Osteoblast (primary cell): ENCODE measurements around the gene CLPX. TPM values are rescaled to one million over a fixed set of nuclear protein-coding genes. Genes with fewer than 3 reads are reported as not detected.

Experiments
- DNase-seq: peaks from one replicate; pipeline ENCODE4 v3.0.0; 2011; ENCODE audit warnings: low spot score, mixed read lengths; ENCODE audit not compliant: insufficient read length; ENCODE audit errors: missing footprints
- H2AFZ ChIP-seq: 2 replicates; pipeline ENCODE4 v1.6.0; 2011; ENCODE audit warnings: mild to moderate bottlenecking, low read length
- H3K27ac ChIP-seq: 2 replicates; pipeline ENCODE4 v1.5.1; 2011; ENCODE audit warnings: mild to moderate bottlenecking, low read depth, low read length, moderate library complexity
- H3K27me3 ChIP-seq: 2 replicates; pipeline ENCODE4 v1.6.0; 2012; ENCODE audit warnings: mild to moderate bottlenecking, control low read depth, inconsistent platforms, low read length, moderate library complexity; ENCODE audit not compliant: insufficient read depth
- H3K36me3 ChIP-seq: 2 replicates; pipeline ENCODE4 v1.5.1; 2011; ENCODE audit warnings: mild to moderate bottlenecking, low read length, control low read depth, moderate library complexity; ENCODE audit not compliant: insufficient read depth
- H3K4me1 ChIP-seq: 2 replicates; pipeline ENCODE4 v1.5.1; 2011; ENCODE audit warnings: mild to moderate bottlenecking, low read length, control low read depth, moderate library complexity; ENCODE audit not compliant: insufficient read depth
- H3K4me2 ChIP-seq: 2 replicates; pipeline ENCODE4 v1.6.0; 2011; ENCODE audit warnings: mild to moderate bottlenecking, low read length; ENCODE audit not compliant: insufficient read depth
- H3K4me3 ChIP-seq: fragments of 200-600 bp; sonication (generic); 3 replicates; pipeline ENCODE4 v1.5.1; 2012; ENCODE audit warnings: mild to moderate bottlenecking, low read length, inconsistent platforms; ENCODE audit not compliant: insufficient read depth
- H3K79me2 ChIP-seq: 2 replicates; pipeline ENCODE4 v1.6.0; 2012; ENCODE audit warnings: mild to moderate bottlenecking, low read length, control low read depth, inconsistent platforms; ENCODE audit not compliant: insufficient read depth
- H3K9me3 ChIP-seq: 2 replicates; pipeline ENCODE4 v1.5.1; 2011; ENCODE audit warnings: low read depth, low read length, control low read depth
- H4K20me1 ChIP-seq: 2 replicates; pipeline ENCODE4 v1.6.0; 2012; ENCODE audit warnings: mild to moderate bottlenecking, low read length, control low read depth; ENCODE audit not compliant: insufficient read depth
- total RNA-seq: library from RNA; depleted of rRNA; stranded (reverse); fragments of >200 nt; gene quantifications from 2 replicates; pipeline ENCODE4 v1.2.3, GENCODE V29; 2012
- TF ChIP-seq, protein P1 (sequence below): IDR thresholded peaks from 2 replicates; pipeline ENCODE4 v1.5.1; 2011; ENCODE audit warnings: mild to moderate bottlenecking, low read depth, low read length, moderate library complexity; ENCODE audit errors: extremely low read depth

The CLPX gene
- total RNA-seq, 1 donor = 46.7 TPM

DNA sequence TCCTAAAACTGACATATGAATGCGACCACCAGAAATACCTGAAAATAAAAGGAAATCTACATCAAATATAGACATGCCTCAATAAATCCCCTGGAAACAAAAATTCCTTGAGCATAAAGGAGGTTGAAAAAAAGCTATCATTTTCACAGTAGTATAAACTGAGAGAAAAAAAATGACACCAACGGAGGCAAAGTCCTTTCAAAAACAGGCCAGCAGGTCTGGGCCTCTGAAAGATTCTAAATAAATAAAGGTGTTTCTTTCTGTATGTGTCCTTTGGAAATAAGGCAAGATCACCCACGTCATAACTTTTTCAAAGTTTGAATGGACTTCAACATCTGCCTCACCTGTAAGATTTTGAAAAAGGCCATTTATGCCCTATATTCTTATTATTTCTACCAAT lies 5.0 kb downstream of the CLPX start:
- H3K79me2 ChIP-seq = peaks cover 80% of the 10 kb centered on the region
- H3K4me2 ChIP-seq = no peak overlapping the region
- TF ChIP-seq, protein P1, sequence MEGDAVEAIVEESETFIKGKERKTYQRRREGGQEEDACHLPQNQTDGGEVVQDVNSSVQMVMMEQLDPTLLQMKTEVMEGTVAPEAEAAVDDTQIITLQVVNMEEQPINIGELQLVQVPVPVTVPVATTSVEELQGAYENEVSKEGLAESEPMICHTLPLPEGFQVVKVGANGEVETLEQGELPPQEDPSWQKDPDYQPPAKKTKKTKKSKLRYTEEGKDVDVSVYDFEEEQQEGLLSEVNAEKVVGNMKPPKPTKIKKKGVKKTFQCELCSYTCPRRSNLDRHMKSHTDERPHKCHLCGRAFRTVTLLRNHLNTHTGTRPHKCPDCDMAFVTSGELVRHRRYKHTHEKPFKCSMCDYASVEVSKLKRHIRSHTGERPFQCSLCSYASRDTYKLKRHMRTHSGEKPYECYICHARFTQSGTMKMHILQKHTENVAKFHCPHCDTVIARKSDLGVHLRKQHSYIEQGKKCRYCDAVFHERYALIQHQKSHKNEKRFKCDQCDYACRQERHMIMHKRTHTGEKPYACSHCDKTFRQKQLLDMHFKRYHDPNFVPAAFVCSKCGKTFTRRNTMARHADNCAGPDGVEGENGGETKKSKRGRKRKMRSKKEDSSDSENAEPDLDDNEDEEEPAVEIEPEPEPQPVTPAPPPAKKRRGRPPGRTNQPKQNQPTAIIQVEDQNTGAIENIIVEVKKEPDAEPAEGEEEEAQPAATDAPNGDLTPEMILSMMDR = no peak
- no peak overlapping the region for H3K4me3 ChIP-seq
- peaks cover 42% of the 10 kb centered on the region for H3K36me3 ChIP-seq
- no peaks in the 10 kb centered on the region for H3K27me3 ChIP-seq
- H3K4me1 ChIP-seq = peaks cover 3% of the 10 kb centered on the region
- no peak overlapping the region for H2AFZ ChIP-seq
- no peak for DNase-seq
- peaks cover 34% of the 10 kb centered on the region for H4K20me1 ChIP-seq
- no peak overlapping the region for H3K27ac ChIP-seq
- H3K9me3 ChIP-seq = no peaks in the 10 kb centered on the region

DNA sequence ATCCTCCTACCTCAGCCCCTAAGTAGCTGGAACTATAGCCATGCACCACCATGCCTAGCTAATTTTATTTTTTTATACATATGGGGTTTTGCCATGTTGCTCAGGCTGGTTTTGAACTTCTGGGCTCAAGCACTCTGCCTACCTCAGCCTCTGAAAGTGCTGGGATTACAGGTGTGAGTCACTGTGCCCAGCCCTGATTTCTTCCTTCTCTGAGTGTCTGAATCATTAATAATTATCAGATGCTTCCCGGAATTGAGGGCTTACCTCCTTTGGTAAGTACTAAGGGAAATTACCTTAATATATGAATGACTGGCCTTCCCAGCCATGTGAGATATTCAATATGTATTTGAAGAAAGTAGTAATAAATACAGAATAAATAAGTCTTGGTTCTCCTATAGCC lies 7.2 kb downstream of the CLPX start:
- TF ChIP-seq, protein P1 = no peak
- Histone ChIP-seq H3K4me2 (no peak overlapping the region), H3K9me3 (no peaks in the 10 kb centered on the region), H3K4me1 (peaks cover 3% of the 10 kb centered on the region), H3K36me3 (peaks cover 42% of the 10 kb centered on the region), H4K20me1 (peaks cover 29% of the 10 kb centered on the region), H3K27ac (peak overlapping the region; percentile 15), H3K79me2 (peaks cover 67% of the 10 kb centered on the region), H2AFZ (no peak overlapping the region), H3K27me3 (no peaks in the 10 kb centered on the region), H3K4me3 (no peak overlapping the region)
- no peak for DNase-seq

DNA sequence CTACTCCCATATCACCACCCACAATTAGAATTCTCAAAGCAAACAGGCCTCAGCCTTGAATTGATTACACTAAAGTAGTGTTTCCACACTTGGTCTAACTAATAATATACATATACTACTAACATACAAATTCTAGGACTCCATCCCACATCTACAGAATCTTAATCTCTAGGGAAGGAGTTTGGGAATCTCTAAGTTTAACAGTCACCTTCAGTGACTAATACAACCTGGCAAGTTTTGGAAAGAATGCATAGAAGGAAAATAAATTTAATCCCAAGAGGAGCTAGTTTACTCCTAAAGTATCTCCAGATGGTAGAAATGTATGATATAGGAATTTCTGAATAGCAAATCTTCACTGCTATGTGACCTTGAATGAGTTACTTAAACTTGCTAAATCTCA lies 9.1 kb downstream of the CLPX start:
- Histone ChIP-seq H3K27ac (no peak overlapping the region), H3K4me3 (no peak overlapping the region), H3K27me3 (no peaks in the 10 kb centered on the region), H2AFZ (no peak overlapping the region), H3K4me2 (no peak overlapping the region), H3K79me2 (peaks cover 57% of the 10 kb centered on the region), H4K20me1 (peaks cover 19% of the 10 kb centered on the region), H3K9me3 (no peaks in the 10 kb centered on the region), H3K4me1 (peaks cover 3% of the 10 kb centered on the region), H3K36me3 (peaks cover 52% of the 10 kb centered on the region)
- TF ChIP-seq, protein P1 = no peak
- DNase-seq = peak; percentile 74

DNA sequence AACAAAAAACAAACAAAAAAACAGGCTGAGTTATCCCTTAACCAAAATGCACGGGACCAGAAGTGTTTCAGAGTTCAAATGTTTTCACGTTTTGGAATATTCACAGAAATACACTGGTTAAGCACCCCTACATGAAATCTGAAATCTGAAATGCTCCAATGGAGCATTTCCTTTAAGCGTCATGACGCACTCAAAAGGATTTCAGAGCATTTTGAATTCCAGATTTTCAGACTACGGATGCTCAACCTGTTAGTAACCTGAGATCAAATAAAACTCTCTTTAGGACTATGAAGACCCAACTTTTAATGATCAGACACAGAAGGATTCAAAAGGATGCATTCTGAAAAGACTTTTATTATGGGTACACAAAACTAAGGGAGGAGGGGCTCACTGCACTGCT lies 9.6 kb downstream of the CLPX start:
- no peaks in the 10 kb centered on the region for H3K27me3 ChIP-seq
- peaks cover 54% of the 10 kb centered on the region for H3K36me3 ChIP-seq
- TF ChIP-seq, protein P1 = no peak
- H2AFZ ChIP-seq = no peak overlapping the region
- H3K9me3 ChIP-seq = no peaks in the 10 kb centered on the region
- no peak overlapping the region for H3K27ac ChIP-seq
- no peak overlapping the region for H3K4me3 ChIP-seq
- peaks cover 3% of the 10 kb centered on the region for H3K4me1 ChIP-seq
- peaks cover 19% of the 10 kb centered on the region for H4K20me1 ChIP-seq
- H3K79me2 ChIP-seq = peaks cover 52% of the 10 kb centered on the region
- no peak overlapping the region for H3K4me2 ChIP-seq
- DNase-seq = no peak
